ENCODE data around the gene TMUB1.

DNA sequence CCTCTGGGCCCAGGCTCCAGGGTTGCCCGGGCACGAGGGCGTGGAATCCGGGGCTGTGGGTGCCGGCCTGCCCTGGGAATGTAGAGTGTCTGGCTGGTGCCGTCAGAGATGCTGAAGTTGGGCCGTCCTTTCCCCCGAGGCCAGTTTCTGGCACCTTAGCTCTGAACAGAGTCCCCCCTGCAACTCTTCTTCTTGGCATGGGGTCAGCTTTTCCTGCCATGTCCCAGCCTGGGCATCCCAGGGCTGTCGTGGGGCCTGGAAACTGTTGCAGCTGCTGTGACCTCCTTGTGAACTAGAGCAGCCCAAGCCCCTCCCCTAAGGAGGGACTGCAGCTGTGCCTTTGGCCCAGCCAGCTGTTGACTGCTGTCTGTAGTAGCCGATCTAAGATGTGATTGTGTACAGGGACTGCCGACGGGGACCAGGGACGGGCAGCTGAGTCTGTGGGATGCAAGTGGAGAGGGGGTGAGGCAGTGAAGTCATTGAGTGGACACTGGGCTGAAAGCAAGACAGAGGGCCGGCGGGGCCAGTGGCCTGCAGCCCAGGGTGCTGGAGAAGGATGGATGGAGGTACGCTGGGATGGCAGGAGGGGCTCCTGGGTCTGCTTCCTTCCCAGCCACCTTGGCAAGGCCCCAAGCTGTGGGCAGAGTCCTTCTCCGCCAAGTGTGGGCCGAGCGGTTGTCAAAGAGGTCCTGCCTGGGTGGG lies 48.5 kb upstream of the TMUB1 start:
- no peak for TF ChIP-seq POLR2A (IDR thresholded peaks at IDR 0.05)
- TF ChIP-seq, protein P1, sequence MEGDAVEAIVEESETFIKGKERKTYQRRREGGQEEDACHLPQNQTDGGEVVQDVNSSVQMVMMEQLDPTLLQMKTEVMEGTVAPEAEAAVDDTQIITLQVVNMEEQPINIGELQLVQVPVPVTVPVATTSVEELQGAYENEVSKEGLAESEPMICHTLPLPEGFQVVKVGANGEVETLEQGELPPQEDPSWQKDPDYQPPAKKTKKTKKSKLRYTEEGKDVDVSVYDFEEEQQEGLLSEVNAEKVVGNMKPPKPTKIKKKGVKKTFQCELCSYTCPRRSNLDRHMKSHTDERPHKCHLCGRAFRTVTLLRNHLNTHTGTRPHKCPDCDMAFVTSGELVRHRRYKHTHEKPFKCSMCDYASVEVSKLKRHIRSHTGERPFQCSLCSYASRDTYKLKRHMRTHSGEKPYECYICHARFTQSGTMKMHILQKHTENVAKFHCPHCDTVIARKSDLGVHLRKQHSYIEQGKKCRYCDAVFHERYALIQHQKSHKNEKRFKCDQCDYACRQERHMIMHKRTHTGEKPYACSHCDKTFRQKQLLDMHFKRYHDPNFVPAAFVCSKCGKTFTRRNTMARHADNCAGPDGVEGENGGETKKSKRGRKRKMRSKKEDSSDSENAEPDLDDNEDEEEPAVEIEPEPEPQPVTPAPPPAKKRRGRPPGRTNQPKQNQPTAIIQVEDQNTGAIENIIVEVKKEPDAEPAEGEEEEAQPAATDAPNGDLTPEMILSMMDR (IDR thresholded peaks at IDR 0.05), result no peak

Data from thyroid gland (tissue), 4 donors.